GM19467 (cell line): ENCODE measurements around the gene AP5M1.
"Not testable (repeated sequence)": the region's sequence is repeated elsewhere in the genome, so short reads cannot be mapped to it uniquely, and the experiment has no call there.

Experiments used
- ATAC-seq: cut with Tn5 transposase; IDR thresholded peaks from one replicate; pipeline ENCODE4 v1.9.1; 2021; ENCODE audit warnings: mild to moderate bottlenecking, moderate library complexity; ENCODE audit not compliant: unreplicated experiment

AP5M1 gene, protein sequence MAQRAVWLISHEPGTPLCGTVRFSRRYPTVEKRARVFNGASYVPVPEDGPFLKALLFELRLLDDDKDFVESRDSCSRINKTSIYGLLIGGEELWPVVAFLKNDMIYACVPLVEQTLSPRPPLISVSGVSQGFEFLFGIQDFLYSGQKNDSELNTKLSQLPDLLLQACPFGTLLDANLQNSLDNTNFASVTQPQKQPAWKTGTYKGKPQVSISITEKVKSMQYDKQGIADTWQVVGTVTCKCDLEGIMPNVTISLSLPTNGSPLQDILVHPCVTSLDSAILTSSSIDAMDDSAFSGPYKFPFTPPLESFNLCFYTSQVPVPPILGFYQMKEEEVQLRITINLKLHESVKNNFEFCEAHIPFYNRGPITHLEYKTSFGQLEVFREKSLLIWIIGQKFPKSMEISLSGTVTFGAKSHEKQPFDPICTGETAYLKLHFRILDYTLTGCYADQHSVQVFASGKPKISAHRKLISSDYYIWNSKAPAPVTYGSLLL

DNA sequence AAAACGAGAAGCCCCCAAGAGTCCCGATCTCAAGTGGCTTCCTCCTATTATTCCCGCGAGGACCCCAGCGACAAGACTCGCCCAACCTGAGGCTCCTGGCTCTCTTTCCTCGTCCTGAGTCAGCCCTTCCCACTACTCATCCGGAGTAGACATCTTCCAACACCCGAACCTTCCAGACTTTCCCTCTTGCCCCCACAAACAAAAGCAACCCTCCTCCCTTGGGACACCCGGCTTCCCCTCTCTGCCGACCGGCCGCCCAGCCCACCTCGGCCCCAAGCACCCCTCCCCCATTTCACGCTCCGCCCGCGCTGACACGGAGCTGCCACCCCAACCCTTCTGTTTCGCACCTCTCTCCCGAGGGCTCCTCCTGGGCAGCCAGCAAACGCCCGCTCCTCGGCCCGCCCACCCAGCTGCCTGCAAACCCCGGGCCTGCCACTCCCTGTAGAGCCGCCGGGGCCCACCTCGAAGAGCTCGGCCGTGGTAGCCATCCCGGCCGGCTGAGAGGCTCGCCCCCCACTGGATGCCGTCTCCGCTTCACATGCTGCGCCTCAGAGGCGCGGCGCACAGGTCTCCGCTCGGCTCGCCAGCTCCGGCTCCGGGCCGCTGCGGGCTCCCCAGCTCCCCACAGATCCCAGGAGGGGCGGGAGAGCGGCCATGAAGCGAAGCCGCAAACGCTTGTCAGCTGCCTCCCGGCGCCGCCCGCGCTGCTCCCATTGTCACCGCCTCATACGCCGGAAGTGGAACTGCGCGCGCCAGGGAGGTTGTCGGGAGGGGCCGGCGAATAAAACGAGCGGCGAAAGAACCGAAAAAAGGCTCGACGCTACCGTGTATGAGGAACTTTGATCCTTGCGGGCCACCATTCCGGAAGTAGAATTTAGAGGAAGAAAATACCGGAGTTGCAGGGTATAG, at the start of gene AP5M1, which contains the start of gene EXOC5:
Gene AP5M1, plus strand, starts transcription at position 811 of the 909 bp plus-strand sequence. CDS start 344 bp downstream, outside the sequence.
Gene EXOC5, minus strand, starts transcription at position 745 of the 909 bp plus-strand sequence. Its CDS starts 257 bp downstream, at position 488.
- peak; percentile 77 for ATAC-seq

DNA sequence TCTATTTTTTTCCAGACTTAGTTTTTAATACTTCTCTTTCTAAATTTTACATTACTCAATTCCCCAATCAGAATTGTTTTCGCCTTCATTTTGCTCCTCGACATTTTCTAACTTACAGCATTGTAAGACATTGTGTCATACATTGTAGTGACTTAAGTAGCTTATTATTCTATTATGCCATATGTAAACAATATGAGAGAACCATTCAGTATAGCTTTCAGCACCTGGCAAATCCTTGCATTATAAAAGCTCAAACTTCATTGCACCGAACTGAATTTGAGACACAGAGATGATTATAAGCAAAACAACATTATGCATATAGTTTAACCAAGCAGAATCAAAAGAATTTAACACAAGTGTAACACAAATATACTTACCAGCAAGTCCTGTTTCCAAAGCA, 46.8 kb upstream of the AP5M1 start:
- ATAC-seq: no peak

DNA sequence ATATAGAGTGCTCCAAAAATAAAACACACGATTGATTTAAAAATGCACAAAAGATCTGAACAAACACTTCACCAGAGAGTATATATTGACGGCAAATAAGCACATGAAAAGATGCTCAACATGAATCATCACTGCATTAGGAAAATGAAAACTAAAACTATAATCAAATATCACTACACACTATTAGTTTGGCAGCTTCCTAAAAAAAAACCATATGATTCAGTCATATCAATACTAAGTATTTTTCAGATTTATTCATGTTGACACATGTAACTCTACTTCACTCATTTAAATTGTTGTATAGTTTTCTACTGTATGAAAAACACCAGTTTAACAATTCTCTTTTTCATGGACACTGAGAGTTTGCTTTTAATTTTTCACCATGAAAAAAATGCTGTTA, 41.7 kb upstream of the AP5M1 start:
- no peak for ATAC-seq

DNA sequence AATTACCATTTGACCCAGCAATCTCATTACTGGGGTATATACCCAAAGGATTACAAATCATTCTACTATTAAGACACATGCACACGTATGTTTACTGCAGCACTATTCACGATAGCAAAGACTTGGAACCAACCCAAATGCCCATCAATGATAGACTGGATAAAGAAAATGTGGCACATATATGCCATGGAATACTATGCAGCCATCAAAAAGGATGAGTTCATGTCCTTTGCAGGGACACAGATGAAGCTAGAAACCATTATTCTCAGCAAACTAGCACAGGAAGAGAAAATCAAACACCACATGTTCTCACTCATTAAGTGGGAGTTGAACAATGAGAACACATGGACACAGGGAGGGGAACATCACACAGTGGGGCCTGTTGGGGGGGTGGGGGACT, 40.5 kb upstream of the AP5M1 start:
- not testable (repeated sequence) for ATAC-seq

DNA sequence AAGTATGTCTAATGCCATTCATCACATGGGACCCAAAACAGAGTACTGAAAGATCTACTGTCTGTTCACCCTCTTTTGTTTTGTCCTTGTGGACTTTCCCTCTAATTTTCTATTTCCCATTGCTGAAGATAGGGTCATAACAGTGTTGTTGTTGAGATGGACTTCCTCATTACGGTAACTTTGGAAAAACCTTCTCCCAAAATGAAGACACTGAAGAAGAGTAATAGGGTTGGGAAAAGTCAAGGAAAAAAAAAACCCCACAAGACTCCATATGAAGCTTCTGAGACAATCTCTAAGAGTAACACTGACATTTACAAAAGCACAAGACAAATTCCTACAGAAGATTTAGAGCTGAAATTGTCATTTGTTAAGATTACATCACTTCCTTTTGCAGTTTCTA, 36.8 kb upstream of the AP5M1 start:
- no peak for ATAC-seq

DNA sequence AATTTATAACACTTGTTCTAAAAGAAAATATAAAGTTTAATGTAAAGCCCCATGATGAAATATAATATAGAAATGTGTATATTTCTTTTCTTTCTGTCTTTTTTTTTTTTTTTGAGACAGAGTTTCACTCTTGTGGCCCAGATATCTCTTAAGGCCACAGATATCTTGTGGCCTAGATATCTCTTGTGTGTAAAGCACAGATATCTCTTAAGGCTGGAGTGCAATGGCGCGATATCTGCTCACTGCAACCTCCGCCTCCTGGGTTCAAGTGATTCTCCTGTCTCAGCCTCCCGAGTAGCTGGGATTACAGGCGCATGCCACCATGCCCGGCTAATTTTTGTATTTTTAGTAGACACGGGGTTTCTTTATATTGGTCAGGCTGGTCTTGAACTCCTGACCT, 28.7 kb upstream of the AP5M1 start:
- not testable (repeated sequence) for ATAC-seq

DNA sequence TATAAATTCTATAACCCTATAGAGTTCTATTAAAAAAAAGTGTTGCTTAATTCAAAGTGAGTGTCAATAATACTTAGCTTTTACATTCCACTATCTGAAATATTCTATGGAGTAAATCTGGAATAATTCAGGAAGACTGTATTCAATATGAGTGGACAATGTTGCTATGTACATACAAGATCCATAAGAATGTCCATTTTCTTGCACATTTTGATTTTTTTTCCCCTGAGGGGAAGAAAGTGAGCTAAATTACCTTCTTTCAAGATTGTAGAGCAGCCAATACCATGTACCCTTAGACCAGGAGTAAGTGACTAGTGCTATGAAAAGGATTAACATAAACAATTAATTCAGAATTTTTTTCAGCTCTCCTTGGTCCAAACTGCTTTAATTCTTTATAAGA, 25.5 kb upstream of the AP5M1 start:
- no peak for ATAC-seq

DNA sequence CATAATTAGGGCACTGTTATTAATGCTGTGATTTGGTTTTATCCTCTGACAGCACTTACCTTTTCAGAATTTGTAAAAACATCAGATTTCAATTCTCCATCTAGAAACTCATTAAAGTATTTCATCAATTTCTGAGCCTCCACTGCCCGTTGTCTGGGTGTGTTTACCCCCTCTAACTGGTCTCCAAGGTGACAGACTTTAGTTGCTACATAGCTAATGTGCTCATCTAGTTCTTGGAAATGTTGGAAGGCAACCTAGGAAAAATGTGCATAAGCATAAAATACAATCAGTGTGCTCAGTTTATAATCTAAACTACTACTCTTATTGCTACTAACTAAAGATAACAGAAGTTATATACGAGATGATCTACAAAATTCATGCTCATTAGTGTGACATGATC, 24.7 kb upstream of the AP5M1 start:
- no peak for ATAC-seq

DNA sequence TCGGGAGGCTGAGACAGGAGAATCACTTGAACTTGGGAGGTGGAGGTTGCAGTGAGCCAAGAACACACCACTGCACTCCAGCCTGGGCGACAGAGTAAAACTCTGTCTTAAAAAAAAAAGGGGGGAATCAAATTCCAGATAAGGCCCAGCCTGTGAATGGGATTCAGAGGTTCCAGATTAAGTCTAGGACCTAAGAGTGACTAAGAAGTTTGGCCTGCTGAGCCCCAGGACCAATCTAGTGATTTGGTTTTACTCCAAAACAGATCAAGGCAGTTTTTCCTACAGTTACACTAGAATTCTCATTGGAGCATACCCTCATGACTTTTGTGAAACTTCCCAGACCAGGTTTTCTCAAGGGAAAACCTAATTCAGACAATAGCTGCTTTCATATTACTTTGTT, 22.8 kb upstream of the AP5M1 start:
- no peak for ATAC-seq

DNA sequence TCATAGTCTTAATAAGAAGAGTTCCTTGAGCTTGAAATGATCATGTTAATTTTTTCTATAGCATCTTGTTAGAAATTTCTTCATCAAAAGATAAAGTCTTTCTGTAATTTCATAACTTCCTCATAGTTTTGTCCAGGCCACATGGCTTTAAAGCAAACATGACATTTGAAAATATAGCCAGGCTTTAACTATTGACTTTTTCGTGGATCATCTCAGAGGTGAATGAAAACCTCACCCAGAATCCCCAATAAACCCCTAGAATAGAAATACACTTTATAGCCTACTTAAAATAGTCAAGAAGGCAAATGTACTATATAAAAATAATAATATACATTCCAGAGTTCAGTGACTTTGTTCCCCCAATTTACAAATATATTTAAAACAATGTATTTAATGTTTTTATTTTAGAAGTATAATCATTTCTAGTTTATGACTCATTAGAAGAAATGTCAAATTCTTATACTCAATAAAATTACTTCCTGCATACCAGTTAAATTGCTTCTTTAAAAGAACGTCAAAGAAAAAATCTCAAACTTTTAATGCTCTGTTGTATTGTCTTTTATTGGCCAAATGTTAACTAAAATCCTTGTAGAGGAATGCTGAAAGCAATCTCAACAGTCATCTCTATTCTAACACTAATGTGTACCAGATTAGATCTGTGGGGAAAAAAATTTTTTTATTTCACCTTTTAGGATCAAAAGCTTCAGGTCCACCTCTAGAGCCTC, 21.7 kb upstream of the AP5M1 start:
- ATAC-seq: no peak

DNA sequence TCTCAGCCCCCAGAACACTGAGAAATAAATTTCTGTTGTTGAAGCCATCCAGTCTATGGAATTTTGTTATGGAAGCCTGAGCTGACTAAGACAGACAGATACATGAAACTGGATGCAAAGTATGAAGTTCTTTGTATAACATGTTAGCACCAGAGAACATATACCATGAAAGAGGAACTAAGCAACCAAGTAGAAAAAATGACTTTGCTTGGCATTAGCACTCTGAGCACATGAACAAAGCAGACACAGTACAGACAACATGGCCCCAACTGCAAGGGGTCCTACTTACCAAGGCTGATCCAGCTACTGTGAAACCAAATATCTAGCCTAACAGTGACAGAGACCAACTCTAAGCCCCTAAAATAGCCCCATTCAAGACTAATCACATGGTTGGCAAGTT, 13.9 kb upstream of the AP5M1 start:
- ATAC-seq: no peak

DNA sequence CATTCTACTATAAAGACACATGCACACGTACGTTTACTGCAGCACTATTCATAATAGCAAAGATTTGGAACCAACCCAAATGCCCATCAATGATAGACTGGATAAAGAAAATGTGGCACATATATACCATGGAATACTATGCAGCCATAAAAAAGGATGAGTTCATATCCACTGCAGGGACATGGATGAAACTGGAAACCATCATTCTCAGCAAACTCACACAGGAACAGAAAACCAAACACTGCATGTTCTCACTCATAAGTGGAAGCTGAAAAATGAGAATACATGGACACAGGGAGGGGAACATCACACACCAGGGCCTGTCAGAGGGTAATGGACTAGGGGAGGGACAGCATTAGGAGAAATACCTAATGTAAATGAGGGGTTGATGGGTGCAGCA, 10.6 kb upstream of the AP5M1 start:
- not testable (repeated sequence) for ATAC-seq

DNA sequence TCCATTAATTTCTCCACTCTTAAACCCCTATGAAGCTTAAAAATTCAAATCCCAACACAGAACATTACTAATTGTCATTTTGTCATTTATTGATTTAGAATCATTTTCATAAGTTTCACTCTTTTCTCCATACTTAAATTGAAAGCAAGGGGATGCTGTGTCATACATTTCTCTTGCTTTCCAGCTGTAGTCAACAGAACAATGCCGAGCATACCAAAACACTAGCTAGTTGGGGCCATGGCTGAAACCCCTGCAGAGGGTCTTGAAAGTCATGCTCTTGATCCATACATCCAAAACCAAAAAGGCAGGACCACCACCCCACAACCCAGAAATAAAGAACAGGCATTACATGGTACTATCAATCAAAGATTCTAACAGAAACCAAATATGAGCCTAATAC, 9.1 kb upstream of the AP5M1 start:
- ATAC-seq: no peak

DNA sequence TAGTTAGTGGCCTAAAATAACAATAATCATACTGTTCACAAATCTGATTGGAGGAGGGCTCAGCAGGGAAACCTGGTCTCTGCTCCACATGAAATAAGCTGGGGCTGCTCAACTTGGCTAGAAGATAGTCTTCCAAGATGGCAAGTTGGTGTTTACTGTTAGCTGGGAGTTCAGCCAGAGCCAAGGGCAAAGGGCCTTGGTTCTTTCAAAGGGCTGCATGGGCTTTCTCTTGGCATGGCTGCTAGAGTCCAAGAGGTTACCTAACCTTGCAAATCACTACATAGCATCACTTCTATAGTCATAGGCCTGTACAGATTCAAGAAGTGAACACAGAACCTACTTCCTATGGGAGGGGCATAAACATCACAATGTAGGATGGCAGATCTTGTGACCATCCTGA, 7.2 kb upstream of the AP5M1 start:
- ATAC-seq: no peak

DNA sequence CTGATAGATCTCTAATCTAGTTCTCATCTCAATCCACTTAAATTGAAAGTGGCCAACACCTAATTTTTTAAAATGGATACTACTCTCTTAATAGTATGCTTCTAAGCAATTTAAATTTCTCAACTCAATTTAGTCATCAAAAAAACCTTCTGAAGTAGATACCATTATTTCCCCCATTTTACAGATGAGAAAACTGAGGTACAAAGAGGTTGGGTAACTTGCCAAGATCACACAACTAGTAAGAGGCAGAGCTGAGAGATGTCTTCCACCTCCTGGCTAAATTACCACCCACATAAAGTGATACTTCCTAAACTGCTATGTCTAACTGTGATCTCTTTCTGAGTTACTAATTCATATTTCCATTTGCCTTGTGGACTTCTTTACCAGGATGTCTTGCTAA, 6.7 kb upstream of the AP5M1 start:
- no peak for ATAC-seq

DNA sequence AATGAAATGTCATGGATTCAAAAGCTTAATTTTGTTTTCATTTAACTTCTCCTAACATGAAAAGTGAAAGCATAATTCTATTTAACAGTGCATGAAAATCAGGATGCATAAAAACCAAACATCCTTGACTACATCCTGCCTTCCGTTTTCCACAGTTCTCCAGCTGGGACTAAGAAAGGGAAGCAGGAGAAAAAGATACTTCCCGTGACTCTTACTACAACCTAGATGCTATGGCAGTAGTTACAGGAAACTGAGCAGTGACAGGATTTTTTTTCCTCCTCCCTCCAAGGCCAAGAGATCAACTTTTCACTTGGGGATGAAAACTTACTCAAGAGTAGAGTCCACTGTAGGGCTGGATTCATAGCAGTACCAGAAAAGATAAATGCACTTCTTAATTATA, 2.7 kb upstream of the AP5M1 start:
- ATAC-seq: no peak

DNA sequence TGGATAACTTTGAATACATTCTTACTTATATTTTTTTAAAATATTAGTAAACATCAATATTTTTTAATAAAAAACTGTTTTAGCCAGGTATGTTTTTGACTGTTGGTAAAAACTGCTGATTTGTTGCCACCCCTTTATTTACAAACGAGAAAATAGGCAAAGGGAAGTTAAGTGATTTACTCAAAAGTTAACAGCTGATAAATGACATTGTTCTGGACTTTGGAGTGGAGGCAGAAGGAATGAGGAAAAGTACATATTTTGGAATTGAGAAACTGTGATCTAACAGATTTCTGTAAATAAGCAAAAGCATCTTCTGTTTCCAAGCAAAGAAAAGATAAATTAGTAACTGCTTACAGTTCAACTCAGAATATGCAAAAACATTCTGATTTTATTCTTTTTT, 4.5 kb downstream of the AP5M1 start:
- ATAC-seq: no peak

DNA sequence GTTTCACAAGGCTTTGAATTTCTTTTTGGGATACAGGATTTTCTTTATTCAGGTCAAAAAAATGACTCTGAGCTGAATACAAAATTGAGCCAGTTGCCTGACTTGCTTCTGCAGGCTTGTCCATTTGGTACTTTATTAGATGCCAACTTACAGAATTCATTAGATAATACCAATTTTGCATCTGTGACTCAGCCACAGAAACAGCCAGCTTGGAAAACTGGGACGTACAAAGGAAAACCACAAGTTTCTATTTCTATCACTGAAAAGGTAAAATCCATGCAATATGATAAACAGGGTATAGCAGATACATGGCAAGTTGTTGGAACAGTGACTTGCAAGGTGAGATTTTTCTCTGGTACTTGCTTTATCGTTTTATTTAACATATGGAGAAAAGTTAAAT, 5.8 kb downstream of the AP5M1 start:
- no peak for ATAC-seq

DNA sequence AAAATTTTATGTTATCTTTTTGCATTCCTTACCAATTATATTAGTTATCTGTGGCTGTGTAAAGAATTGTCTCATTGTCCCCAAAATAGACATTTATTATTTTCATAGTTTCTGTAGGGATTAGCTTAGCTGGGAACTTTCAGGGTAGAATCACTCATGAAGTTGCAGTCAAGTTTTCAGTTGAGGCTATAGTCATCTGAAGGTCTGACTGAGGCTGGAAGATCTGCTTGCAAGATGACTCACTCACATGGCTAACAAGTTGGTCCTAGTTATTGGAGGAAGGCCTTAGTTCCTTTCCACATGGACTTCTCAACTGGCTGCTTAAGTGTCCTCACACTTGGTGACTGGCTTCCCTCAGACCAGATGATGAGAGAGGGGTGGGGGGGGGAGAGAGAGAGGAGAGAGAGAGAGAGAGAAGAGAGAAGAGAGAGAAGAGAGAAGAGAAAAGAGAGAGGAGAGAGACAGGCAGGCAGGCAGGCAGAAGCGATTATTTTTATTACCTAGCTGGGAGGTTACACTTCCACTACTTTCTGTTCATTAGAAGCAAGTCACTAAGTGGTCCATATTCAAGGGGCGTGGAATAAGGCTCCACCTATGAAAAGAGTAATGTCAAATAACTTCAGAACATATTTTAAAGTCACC, 6.4 kb downstream of the AP5M1 start:
- no peak for ATAC-seq

DNA sequence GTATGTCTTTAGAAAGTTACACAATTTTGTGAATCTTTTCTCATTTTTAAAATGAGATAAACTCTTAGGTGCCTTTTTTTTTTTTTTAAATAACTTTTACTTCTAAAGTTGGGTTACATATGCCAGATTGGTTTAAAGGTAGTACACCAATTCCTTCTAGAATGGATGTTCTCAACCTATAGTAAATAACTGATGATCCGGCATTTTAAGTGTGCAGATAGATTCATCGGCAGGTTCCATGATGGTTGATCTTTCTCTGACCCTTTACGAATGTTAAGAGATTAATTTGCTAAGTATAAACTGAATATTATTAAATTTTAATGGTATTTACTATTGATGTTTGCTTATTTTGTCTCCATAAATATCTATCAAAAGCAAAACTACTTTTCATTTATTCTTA, 8.3 kb downstream of the AP5M1 start:
- ATAC-seq: no peak

DNA sequence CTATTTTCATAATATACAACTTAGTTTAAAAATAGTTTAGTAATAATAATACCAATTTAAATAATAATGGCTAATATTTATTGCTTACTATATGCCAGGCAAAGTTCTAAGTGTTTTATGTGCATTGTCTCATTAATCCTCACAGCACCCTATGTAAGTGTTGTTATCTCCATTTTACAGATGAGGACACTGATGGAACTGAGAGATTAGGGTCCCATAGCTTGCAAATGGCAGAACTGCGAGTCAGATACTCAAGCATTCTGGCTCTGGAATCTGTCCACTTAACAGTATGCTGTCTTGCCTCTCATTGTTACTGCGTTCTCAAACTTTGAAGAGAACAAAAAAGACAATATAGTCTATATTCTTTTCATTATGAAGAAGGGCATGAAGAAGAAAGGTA, 19.0 kb downstream of the AP5M1 start:
- ATAC-seq: no peak
